ENCODE results near the gene METTL1. TPM values are rescaled to one million over a fixed set of nuclear protein-coding genes. Genes with fewer than 3 reads are reported as not detected.

Gene METTL1
- polyA plus RNA-seq, 1 donor = 24.4 TPM

DNA sequence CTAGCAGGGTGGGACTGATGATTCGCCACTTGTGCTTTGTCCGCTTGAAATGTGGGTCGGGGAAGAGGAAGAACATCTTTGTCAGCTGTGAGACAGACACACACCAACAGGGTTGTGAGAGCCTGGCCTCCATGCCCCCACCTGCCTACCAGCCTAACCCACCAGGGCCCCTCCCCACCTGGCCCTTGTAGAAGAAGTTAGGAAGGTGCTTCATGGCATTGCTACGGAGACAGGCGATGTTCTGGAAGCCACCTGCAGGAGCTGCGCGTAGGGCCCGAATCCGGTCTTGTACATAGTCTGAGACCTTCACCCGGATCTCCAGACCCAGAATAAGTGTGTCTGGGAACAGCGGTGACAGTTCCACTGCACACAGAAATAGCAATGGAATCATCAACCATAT lies 2.3 kb downstream of the METTL1 start:
- no peak for DNase-seq (ENCODE audit: low read depth)

DNA sequence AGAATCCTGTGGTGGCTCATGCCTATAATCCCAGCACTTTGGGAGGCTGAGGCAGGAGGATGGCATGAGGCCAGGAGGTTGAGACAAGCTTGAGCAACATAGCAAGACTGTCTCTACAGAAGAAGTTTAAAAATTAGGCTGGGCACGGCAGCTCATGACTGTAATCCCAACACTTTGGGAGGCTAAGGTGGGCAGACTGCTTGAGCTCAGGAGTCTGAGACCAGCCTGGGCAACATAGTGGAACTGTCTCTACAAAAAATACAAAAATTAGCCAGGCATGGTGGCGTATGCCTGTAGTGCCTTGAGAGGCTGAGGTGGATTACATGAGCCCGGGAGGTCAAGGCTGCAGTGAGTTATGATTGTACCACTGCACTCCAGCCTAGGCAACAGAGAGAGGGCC lies 4.0 kb downstream of the METTL1 start:
- DNase-seq (ENCODE audit: low read depth) = no peak

DNA sequence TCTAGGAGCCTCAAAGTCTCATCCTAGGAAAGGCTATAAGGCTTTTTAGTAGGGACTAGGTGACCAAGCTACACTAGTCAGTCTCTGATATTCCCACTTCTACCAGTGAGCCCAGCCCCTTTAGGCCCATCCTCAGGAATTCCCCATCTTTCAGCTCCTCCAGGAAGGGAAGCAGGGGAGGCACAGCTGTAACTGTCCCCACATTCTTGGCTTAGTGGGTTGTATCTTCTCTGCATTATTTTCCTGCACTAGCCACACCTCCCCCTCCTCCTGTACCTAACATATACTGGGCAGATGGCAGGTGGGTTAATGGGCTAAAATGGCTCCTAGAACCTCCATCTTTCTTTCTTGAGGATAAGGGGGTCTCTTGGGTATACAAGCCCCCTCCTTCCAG lies 4.6 kb downstream of the METTL1 start:
- DNase-seq (ENCODE audit: low read depth) = no peak

DNA sequence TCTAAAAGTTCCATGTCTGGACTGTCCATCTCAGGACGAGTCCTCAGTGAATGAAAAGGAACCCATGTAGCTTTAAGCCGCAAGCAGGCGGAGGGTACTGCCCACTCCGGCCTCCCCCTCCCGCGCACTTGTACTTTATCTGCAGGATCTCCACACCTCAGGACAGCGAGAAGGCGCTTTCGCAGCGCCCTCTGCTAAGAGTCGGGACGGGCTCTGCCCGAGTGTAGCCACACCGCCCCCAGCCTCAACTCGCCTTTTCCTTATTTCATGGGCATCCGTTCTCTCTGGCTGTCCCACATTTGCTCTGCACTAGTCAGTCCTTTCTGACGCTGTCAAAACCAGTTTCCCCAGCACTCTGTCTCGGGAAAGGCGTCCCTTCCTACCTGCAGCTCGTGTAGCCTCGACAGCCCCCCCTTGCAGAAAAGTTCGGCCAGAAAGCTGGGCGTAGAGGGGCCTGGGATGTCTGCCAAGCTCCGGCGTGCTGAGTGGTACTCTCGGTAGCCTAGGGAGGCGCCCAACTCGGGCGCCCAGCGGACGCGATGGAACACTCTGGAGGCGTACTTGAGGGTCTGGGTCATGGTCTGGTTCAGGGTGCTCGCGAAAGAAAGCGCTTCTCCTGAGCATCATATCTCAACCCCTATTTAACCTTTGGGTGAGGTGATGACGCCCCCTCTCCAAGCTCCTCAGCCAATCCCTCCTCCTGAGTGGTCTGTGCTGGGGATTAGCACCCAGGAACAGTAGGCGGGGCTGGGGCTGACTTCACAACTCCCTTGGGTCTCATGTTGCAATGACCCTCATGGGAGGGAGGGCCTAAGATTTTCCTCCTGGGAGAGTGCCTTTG lies 5.2 kb downstream of the METTL1 start, which contains the start of gene CYP27B1:
Gene CYP27B1 (minus strand): TSS at position 615 of the 841 bp plus-strand sequence. CDS start 37 bp downstream, at position 578.
- no peak for DNase-seq (ENCODE audit: low read depth)

DNA sequence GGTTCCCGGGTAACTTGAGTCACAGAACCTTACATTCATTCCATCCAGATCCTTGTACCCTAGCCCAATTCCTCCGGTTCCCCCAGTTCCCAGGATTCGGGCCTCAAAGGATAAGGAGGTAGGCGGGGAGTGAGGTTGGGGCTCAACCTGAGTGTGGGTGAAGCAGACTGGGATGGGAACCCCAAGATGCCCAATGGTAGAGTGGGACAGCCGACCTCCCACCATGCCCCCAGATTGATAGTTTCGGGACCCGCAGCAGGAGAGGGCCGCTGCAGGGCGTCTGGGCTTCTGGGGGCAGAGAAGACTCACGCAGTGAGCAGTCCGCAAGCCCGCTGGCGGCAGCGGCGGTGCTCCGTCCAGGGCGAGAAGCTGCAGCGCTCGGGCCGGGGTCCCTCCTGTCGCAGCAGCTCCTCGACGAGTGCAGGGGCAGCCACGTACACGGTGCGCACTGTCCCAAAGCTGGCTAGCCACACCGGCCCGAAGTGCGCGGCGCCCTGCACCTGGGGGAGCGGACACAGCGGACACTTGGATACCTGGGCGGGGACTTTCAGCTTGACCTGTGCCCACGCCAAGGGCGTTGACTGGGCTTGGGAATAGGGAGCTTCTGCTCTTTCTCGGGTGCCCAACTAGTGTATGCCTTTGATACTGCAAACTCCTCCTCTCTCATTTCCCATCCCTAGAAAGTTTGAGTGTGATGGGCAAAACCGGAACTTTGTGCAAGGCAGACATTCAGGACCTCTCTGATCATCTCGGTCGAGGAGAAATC lies 6.0 kb downstream of the METTL1 start:
- DNase-seq (ENCODE audit: low read depth) = no peak

DNA sequence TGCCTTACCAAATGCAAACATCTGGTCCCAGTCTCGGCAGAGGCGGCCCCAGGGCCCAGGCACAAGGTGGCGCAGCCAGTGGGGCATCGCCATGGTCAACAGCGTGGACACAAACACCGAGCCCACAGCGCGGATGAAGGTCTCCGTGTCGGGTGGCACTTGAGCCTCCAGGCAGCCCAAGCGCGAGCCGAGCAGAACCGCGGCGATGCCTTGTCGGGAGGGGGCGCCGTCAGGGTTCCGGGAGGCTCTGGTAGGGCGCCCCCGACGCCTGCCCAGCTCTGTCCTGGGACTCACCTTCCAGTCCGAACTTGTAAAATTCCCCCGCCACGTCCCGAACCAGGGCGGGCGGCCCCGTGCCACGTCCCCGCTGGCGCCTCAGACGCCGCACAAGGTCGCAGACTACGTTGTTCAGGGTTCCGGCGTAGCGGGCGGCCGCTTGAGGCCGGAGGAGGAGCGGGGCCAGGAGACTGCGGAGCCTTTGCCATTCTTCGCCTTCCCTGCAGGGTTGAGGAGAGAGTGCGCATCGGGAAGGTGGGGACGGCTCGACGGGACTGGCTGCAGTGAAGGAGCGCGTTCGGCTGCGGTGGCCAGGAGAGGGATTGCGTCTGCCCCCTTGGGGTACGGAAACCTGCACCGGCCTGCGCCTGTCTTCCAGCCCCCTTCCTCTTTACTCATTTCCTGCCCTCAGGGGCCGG lies 6.8 kb downstream of the METTL1 start:
- no peak for DNase-seq (ENCODE audit: low read depth)

DNA sequence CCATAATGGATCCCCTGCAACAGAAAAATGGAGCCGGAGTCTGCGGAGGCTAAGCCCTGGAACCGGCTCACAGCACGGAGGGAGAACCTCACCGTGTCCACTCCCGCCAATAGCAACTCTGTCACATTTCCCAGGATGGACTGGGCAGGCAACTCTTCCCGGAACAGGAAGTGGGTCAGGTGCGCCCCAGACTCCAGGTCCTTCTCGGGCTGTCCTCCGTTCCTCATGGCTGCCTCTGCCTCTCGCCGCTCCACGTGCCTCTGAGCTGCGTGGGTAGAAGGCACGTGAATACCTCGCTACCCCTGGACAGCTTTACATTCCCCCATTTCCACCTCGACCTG lies 7.3 kb downstream of the METTL1 start:
- no peak for DNase-seq (ENCODE audit: low read depth)

DNA sequence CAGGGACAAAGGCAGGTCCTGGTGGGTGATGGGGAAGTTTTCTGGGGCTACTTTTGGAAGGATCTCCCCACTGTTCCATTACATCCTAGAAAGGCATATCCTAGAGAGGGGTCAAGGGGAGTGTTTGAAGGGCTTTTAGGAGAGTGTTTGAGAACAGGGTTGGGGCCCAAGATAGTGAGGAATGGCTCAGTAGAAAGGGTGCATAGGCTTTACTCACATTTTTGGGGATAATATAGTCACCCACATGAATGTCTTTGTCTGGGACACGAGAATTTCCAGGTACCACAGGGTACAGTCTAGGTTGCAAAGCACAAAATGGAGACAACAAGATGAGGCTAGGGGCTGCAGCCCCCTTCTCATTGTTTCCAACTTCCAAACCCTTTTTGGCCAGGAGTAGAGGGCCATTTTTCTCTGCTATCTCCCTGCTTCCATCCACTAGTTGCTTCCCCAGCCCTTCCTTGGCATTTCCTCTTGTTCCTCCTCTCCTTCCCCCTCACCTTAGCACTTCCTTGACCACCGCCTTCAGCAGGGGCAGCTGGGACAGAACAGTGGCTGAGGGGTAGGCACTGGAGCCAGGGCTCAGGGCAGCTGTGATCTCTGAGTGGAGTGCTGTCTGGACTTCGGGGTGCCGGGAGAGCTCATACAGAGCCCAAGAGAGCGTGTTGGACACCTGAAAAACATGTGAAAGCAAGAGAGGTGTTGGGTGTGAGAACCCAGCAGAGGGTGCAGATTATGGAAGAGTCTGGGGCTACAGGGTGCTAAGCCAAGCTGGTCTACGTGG lies 7.8 kb downstream of the METTL1 start:
- no peak for DNase-seq (ENCODE audit: low read depth)

DNA sequence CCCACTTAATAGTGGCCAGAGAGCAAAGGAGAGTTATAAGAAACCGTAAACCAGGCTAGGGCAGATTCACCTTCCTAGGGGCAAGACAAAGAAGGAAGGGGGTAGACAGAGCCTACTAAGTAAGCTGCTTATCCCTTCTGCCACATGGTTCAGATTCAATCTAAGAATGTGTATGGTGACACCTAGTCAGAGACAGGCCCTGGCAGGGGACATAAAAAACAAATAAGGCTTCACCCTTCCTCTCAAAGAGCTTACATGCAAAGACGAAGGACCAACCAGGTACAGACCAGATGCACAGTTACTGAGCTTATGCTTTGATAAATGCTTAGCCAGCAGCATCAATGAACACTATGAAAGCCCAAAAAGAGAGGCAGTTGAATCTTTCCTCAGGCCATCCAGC lies 9.4 kb downstream of the METTL1 start:
- DNase-seq (ENCODE audit: low read depth) = no peak

DNA sequence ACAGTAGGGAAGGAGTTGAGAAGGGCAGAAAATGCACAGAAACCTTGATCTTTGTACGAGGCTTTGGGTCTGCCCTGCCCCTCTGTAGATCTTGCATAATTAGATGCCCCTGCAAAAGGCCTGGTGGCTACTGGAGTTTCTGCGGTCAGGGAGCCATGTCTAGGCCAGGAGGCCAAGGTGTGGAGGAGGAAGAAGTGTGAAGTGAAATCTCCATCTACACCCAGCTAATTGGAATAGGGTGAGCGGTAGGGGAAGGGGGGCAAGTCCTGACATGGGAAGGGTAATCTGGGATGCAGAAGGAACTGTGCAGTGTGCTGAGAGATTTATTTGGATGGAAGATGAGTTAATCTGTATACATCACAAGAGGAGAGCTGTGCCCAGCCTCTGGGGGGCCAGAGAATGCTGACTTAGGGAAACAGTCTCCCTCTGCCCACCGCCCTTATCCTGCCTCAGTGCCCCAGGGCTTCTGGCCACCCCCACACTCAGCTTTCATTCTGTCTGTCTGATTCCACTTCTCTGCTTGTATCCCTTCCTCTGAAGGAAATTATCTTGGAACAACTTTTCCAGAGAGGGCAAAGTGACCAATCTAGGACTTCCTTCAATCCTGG lies 10.4 kb downstream of the METTL1 start:
- DNase-seq (ENCODE audit: low read depth) = no peak

DNA sequence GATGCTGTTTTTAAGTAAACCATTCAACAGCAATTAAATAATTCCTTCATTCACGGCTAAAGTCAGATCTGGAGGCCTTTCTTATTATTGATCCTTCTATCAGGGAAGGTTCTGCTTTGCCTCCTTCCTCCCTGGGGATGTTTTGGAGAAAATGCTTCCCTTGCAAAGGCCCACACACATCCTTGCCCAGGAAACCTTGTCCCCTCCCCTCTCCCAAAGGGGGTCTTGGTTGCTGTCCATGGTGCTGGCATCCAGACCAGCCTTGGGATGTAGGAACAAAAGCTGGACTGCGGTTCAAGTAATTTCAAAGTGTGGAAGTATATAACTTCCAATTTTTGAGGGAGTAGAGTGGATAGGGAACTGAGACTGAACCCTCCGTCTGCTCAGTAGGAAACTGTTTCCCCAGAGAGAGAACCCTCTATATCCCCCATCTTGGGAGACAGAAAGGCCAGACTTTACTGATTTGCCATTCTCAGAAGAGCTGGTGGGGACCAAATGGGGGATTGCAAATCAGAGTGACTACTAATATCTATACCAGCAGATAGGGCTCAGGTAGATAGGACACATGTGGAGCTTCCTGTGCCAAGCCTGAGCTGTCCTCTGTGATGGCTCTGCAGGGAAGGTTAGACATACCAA lies 11.4 kb downstream of the METTL1 start:
- DNase-seq (ENCODE audit: low read depth) = no peak

DNA sequence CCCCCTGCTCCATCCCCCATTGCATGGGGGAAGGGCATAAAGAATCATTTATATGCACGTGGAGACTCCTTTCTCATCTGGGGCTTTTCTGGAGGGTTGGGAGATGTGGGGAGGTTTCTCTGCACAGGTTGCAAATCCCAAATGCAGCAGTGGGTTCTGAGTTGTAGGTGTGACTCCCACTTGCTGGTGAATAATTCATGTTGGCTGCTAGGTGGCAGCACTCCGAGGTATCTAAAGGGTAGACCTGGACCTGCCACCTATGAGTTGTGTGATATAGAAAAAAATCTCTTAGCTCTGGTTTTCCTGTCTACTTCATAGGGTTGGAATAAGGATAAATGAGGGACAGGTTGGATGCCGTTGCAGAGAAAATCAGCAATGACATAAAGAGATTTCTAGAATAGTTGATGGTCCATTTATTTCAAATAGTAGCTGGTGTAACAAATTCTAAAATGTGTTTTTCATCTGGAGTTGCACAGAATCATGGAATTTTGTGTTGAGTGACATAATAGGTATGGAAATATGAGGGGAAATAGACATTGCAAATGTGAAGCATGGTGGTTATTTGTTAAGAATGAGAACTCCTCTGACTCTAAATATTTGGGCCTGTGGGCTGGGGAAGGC lies 12.4 kb downstream of the METTL1 start:
- no peak for DNase-seq (ENCODE audit: low read depth)

DNA sequence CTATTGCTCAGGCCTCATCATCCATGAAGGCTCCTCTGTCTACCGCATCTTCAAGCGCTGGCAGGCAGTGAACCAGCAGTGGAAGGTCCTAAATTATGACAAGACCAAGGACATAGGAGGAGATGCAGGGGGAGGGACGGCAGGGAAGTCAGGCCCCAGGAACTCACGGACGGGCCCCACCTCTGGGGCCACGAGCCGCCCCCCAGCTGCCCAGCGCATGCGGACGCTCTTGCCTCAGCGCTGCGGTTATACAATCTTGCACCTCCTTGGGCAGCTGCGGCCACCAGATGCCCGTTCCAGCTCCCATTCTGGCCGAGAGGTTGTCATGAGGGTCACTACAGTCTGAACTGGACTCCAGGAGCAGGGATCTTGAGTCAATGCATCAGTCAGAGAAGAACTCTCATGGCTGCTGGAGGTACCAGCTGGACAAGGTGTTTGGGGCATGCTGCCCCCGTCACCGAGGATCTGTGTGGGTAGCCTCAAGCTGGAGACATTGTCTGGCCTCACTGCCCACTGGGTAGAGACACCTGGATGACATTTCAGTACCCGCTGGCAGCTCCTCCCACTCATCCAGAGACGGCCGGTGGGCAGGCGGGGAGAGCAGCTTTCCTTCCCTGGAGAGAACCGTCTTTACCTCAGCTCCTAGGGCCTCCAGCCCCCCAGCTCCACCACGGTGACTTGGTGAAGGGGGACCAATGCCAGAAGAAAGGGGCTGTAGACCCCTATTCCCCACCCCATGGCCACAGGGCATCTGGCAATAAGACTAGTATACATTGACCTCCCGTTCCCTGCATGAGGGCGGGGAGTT lies 13.1 kb downstream of the METTL1 start:
- DNase-seq (ENCODE audit: low read depth) = no peak

DNA sequence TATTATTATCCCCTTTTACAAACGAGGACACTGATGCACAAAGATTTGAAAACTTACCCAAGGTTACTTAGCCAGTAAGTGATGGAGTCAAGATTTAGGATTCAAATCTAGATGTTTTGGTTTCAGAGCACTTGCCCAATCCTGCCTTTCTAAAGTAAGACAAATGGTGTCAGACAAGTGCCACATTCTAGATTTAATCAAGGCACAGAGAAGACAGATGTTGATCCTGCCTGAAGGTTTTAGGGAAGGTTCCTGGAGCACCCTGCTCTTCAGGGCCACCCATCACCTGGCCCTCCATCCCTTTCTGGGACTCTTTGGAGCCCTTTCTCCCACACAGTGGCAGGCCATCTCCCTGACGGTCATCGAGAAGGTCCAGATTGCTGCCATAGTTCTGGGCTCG lies 14.1 kb downstream of the METTL1 start:
- no peak for DNase-seq (ENCODE audit: low read depth)

DNA sequence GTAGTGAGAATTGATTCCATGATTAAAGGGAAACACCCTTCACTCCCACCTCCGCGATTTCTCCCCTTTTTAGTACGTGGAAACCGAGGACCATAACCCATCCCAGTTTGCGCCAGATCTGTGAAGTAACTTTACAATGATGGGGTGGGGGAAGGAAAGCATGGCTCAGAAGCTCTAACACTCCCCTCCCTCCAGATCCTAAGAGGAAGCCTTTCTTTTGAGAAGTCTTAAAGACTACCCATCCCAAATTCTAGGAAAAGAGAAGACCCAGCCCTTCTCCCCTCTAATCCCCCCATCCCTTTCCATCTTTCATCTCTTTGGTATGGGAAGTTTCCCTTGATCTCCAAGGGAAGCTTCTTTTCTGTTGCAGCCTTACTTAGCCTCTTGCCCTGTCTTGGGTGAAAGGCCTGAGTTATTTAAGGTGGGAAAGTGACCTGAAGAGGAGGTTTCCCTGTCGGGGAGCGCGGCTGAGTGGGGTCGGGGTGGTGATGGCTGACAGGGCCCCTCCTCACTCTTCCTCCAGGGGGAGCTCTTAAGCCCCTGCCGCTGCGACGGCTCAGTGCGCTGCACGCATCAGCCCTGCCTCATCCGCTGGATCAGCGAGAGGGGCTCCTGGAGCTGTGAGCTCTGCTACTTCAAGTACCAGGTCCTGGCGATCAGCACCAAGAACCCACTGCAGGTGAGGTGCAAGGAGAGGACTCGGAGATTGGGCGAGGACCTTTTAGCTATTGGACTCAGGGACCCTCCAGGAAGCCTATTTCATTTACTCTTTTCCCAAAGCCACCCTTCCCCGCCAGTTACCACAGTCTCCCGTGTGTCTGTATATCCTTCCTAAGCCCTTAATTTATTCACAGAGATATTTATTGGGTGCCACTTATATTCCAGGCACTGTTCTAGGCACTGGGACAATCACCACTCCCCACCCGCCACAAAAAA lies 15.2 kb downstream of the METTL1 start:
- DNase-seq (ENCODE audit: low read depth) = no peak

DNA sequence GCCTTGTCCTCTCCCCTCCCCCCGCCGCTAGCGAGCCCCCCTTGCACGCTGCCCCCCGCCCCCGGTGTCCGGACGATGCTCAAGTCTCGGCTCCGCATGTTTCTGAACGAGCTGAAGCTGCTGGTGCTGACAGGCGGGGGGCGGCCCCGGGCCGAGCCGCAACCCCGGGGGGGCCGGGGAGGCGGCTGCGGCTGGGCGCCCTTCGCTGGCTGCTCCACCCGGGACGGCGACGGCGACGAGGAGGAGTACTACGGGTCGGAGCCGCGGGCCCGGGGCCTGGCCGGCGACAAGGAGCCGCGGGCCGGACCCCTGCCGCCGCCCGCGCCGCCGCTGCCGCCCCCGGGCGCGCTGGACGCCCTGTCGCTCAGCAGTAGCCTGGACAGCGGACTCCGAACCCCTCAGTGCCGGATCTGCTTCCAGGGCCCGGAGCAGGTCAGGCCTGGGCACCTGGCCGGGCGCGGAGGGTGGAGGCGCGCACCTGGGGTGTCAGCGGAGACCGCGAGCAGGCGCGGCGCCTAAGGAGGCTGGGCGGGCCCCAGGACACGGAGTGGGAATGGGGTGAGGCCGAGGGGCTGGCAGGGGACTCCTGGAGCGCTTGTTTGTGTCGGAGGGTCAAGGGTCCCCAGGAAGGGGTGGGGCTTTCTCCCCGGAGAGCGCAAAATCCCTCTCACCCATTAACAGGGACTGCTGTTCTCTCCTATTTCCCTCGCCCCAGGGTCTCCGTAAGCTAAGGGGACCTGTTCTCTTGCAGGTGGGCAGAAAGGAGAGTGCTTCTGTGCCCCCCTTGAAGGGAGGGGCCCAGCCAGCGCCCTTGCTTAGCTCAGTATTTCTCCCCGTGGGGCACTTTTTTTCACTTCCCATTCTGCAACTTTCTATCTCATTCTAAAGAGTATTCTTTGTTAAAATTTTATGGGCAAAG lies 16.2 kb downstream of the METTL1 start:
- no peak for DNase-seq (ENCODE audit: low read depth)

DNA sequence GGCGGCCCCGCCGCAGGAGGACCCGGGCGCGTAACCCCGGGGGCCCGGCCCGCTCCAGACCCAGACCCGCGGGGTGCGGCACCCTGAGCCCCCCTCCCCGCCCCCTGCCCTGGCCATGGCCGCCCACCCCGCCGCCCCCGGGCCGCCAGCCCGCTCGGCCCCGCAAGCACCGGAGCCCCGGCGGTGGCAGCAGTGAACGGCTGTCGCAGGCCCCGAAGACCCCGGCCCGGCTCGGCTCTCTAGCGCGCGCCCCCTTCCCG lies 16.8 kb downstream of the METTL1 start:
- no peak for DNase-seq (ENCODE audit: low read depth)
